ENCODE measurements around the gene ZNF316. TPM values are rescaled to one million over a fixed set of nuclear protein-coding genes. Genes with fewer than 3 reads are reported as not detected.
"Not testable (repeated sequence)": the region's sequence is repeated elsewhere in the genome, so short reads cannot be mapped to it uniquely, and the experiment has no call there.

Gene ZNF316
- polyA plus RNA-seq, 6 donors from 2014 or later: 0.97 to 5.7 (median 1.8) TPM

DNA sequence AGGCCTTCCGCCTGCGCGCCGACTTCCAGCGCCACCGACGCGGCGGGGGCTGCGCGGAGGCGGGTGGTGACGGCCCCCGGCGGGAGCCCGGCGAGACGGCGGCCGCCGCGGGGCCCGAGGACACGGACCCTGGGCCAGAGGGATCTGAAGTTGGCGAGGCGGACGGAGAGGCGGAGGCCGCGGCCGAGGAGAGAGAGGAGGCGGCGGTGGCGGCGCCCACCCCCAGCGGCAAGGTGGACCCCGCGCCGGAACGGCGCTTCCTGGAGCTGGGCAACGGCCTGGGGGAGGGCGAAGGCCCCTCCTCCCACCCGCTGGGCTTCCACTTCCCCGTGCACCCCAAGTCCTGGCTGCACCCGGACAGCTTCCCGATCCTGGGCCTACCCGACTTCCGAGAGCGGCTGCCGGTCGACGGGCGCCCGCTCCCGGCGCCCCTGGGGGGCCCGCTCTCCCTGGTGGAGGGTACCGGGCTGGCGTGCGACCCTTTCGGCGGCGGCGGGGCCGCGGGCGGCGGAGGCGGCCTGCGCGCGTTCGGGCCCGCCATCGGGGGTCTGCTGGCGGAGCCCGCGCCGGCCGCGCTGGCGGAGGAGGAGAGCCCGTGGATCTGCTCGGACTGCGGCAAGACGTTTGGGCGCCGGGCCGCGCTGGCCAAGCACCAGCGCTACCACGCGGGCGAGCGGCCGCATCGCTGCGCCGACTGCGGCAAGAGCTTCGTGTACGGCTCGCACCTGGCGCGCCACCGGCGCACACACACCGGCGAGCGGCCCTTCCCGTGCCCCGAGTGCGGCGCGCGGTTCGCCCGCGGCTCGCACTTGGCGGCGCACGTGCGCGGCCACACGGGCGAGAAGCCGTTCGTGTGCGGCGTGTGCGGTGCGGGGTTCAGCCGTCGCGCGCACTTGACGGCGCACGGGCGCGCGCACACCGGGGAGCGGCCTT is 16.2 kb downstream of the ZNF316 start:
- DNase-seq (no peak), ATAC-seq (ENCODE audit: low read depth in 2 of 2) (no peak)
- H3K9me3 Mint-ChIP-seq: peaks cover 0 to 12% (median 2%) of the 10 kb centered on the region in 7 donors
- H3K4me3 Mint-ChIP-seq: no peak overlapping the region
- H3K27me3 Mint-ChIP-seq: no peaks in the 10 kb centered on the region
- no peaks in the 10 kb centered on the region for H3K4me1 Mint-ChIP-seq
- H3K27ac Mint-ChIP-seq: no peak overlapping the region
- H3K36me3 Mint-ChIP-seq: peaks cover 0 to 8% of the 10 kb centered on the region in 2 donors

DNA sequence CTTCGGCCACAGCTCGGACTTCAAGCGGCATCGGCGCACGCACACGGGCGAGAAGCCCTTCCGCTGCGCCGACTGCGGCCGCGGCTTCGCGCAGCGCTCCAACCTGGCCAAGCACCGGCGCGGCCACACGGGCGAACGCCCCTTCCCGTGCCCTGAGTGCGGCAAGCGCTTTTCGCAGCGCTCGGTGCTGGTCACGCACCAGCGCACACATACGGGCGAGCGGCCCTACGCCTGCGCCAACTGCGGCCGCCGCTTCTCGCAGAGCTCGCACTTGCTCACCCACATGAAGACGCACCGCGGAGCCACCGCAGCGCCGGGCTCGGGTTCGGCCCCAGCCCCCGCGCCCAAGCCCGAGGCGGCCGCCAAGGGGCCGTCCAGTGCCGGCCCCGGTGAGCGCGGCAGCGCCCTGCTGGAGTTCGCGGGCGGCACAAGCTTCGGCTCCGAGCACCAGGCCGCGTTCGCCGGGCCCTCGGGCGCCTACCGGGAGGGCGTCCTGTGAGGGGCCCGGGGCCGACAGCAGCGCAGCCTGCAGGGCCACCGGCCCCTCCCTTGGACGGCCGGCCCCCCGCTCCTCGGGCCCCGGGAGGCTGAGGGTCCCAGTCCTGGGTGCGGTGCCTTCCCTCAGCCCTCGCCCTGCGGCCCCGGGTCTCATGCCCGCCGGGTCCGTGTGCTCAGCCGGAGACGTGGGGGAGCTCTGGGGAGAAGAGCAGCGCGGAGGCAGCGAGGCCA is 17.2 kb downstream of the ZNF316 start:
- peak overlapping the region in 1 of 6 donors; percentile 47 for H3K27ac Mint-ChIP-seq
- peaks cover 0 to 8% of the 10 kb centered on the region in 2 donors for H3K36me3 Mint-ChIP-seq
- no peaks in the 10 kb centered on the region for H3K27me3 Mint-ChIP-seq
- peaks cover 0 to 5% (median 0%) of the 10 kb centered on the region in 3 donors for H3K4me1 Mint-ChIP-seq
- H3K9me3 Mint-ChIP-seq: peaks cover 0 to 12% (median 2%) of the 10 kb centered on the region in 7 donors
- no peak for DNase-seq
- H3K4me3 Mint-ChIP-seq: no peak overlapping the region
- ATAC-seq (ENCODE audit: low read depth in 2 of 2): no peak

DNA sequence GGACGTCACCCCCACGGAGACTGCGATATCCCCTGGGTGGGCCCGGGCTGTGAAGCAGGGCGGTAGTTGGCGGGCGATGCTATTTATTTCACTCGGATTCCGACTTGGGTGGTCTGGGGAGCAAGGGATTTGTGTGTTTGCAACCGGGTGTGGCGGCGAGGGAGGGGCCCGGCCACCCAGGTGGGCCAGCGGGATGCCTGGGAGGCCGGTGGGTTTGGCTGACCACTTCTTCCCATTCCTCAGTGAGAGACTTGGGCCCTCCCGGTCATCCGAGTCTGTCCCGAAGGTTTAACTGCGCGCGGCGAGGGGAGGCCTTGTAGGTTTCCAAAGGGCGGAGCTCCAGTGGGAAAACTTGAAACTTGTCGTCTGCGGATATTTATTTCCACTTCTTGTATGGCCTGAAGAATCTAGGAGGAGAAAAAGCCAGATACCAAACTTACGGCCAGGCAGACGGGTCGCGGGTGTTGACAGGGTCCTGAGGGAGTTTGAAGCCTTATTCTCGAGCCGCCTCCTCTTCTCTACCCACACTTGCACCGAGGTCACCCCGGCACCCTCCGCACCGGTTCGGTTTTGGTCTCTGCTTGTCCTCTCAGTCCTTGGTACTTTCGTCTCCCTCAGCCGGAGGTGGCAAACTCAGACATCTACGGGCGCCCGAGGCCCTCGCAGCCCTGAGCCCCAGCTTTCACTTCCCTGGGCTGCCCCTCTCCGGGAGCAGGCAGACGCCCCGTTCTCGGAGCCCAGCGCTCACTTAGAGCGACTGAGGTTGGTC is 17.9 kb downstream of the ZNF316 start:
- Mint-ChIP-seq H3K4me1 (peaks cover 0 to 5% (median 0%) of the 10 kb centered on the region in 3 donors), H3K9me3 (peaks cover 0 to 12% (median 2%) of the 10 kb centered on the region in 7 donors), H3K27me3 (no peaks in the 10 kb centered on the region), H3K4me3 (peak overlapping the region in 1 of 8 donors; percentile 5), H3K27ac (peak overlapping the region in 2 of 6 donors; percentile 47 to 96), H3K36me3 (peaks cover 0 to 8% of the 10 kb centered on the region in 2 donors)
- ATAC-seq (ENCODE audit: low read depth in 2 of 2): no peak
- DNase-seq: no peak

DNA sequence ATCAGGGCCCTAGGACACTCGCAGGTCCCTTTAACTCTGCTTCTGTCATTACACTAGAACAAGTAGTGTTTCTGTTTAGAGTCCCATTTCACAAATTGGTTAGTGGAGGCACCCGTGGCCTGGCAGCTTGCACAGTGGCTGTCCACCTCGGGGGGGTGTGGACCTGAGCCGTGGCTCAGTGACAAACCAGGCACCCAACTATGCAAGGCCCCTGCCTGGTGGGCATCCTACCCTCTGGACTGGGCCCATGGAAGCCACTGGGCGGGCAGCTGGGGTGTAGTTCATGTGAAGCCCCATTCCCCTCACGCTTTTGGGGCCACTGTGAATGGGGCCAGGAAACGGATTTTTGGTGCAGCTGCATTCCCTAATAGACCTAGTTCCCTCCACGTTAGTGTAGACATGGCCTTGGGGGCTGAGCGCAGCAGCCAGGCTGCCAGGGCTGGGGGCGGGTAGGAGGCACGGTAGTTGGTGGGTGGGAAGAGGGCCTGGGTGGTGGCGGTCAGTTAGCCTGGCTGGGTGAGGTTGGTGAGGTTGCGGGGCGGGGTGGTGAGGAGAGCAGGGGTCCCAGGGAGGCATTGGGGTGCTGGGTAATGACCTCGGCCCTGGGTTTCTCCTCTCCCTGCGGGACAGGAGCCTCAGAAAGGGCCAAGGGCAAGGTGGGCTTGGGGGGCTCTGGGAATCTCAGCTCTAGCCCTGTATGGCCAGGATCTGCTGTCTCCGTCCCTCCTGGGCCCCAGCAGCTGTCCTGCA is 18.7 kb downstream of the ZNF316 start:
- Mint-ChIP-seq H3K36me3 (peaks cover 0 to 4% of the 10 kb centered on the region in 2 donors), H3K4me3 (no peak overlapping the region), H3K27me3 (no peaks in the 10 kb centered on the region), H3K9me3 (peaks cover 0 to 9% (median under 1%) of the 10 kb centered on the region in 7 donors), H3K27ac (no peak overlapping the region), H3K4me1 (peaks cover 0 to 5% (median 0%) of the 10 kb centered on the region in 3 donors)
- ATAC-seq (ENCODE audit: low read depth in 2 of 2) (no peak), DNase-seq (no peak)

DNA sequence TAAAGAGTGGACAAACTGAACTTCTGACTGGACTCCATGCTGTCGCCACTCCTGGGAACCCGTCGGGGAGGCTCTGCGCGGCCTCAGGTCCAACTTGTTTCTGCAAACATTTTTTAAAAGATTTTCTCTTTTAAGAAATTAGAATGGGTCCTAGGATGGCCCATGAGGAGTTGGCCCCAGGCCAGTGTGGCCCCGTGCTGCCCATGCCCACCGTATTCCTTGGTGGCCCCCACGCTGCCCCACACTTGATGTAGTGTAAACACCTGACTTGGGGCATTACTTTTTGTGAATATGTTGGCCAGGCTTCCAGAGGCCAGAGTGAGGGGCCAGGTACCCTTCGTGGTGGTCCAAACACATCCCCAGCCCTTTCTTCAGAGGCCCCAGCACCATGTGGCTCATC is 19.3 kb downstream of the ZNF316 start:
- no peak overlapping the region for H3K27ac Mint-ChIP-seq

DNA sequence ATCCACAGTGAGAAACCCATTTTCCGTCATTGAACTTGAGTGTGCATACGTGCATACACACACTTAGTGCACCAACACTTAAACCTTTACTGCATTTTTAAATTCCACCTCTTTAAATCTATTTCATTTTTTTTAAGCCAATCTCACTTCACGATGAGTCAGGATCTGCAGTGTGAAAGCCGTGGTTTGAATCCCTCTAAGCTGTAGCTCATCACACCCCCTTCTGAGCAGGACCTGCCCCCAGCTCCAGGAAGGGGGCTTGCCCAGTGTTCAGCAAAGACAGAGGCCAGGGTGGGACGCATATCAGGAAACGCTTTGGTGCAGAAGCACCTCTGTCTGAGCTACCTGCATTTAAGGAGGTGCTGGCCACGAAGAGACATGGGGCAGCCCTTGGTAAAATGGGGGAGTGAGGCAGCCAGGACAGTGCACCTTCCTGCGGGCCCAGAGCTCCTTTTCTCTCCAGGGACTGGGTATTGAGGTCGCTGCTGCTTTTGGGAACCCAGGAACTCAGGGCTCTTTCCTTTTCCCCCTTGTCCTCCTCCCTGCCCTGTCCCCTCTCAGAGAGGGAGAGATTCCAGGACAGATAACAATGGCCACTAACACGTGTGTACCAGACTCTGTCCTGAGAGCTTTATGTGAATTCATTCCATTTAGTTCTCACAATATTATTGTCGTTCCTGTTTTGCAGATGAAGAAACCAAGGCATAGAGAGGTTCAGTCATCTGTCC is 21.7 kb downstream of the ZNF316 start:
- Mint-ChIP-seq H3K4me1 (peaks cover 0 to 6% (median 5%) of the 10 kb centered on the region in 3 donors), H3K4me3 (no peak overlapping the region), H3K36me3 (no peaks in the 10 kb centered on the region), H3K27me3 (peaks cover 0 to 13% (median 5%) of the 10 kb centered on the region in 3 donors), H3K9me3 (peaks cover 0 to 6% (median 0%) of the 10 kb centered on the region in 7 donors), H3K27ac (no peak overlapping the region)
- no peak for ATAC-seq (ENCODE audit: low read depth in 2 of 2)
- DNase-seq: no peak

More for the DNA sequence above, 19.3 kb downstream of the ZNF316 start:
- H3K36me3 Mint-ChIP-seq: no peaks in the 10 kb centered on the region
- H3K4me3 Mint-ChIP-seq: no peak overlapping the region
- no peak for DNase-seq
- no peak for ATAC-seq (ENCODE audit: low read depth in 2 of 2)
- peaks cover 0 to 6% (median 0%) of the 10 kb centered on the region in 7 donors for H3K9me3 Mint-ChIP-seq
- H3K27me3 Mint-ChIP-seq: peaks cover 0 to 5% (median 3%) of the 10 kb centered on the region in 3 donors
- H3K4me1 Mint-ChIP-seq: peaks cover 0 to 5% (median 0%) of the 10 kb centered on the region in 3 donors

DNA sequence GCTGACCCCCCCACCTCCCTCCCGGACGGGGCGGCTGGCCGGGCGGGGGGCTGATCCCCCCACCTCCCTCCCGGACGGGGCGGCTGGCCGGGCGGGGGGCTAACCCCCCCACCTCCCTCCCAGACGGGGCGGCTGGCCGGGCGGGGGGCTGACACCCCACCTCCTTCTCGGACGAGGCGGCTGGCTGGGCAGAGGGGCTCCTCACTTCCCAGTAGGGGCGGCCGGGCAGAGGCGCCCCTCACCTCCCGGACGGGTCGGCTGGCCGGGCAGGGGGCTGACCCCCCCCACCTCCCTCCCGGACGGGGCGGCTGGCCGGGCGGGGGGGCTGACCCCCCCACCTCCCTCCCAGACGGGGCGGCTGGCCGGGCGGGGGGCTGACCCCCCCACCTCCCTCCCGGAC is 33.7 kb downstream of the ZNF316 start:
- peaks cover 34 to 39% of the 10 kb centered on the region in 2 donors for H3K36me3 Mint-ChIP-seq
- not testable (repeated sequence) for H3K4me3 Mint-ChIP-seq; DNase-seq; ATAC-seq (ENCODE audit: low read depth in 2 of 2); H3K4me1 Mint-ChIP-seq; H3K27ac Mint-ChIP-seq
- peaks cover 5 to 67% (median 52%) of the 10 kb centered on the region in 7 donors for H3K9me3 Mint-ChIP-seq
- H3K27me3 Mint-ChIP-seq: peaks cover 7 to 12% (median 8%) of the 10 kb centered on the region in 3 donors

DNA sequence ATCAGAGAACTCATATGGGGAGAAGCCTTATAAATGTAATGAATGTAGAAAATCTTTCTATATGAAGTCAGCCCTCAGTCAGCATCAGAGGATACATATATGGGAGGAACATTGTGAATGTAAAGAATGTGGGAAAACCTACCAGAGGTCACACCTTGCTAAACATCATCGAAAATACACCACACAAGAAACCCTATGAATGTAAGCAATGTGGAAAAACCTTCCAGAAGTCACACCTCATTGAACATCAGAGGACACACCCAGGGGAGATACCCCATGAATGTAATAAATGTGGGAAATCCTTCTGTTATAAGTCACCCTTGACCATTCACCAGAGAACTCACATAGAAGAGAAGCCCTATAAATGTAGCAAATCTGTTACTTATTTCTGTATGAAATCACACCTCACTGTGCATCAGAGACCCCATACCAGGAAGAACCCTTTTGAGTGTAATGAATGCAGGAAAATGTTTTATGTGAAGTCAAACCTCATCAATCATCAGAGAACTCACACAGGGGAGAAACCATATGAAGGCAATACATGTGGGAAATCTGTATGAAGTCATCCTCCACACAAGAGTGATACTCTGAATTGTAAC is 38.8 kb downstream of the ZNF316 start:
- peaks cover 36 to 40% of the 10 kb centered on the region in 2 donors for H3K36me3 Mint-ChIP-seq
- no peak for ATAC-seq (ENCODE audit: low read depth in 2 of 2)
- no peak for DNase-seq
- no peak overlapping the region for H3K27ac Mint-ChIP-seq
- no peaks in the 10 kb centered on the region for H3K4me1 Mint-ChIP-seq
- peaks cover 15 to 86% (median 78%) of the 10 kb centered on the region in 7 donors for H3K9me3 Mint-ChIP-seq
- no peaks in the 10 kb centered on the region for H3K27me3 Mint-ChIP-seq
- no peak overlapping the region for H3K4me3 Mint-ChIP-seq

DNA sequence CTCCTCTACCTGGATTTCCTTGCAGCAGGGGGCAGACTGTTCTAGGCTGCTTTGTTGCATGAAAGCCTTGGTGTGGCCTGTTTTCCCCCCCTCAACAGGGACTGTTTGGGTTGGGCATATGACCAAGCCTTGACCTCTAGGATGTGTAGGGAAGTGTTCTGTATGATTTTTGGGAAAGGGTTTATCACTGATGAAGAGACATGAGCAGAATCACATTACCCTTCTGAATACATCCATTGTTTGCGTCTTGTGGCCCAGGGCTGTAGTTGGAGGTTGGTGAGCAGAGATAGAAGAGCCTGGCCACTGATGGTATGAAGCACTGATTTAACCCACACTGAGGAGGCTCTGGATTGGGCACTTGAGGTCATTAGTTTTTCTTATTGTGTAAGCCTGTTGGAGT is 43.0 kb downstream of the ZNF316 start:
- H3K27ac Mint-ChIP-seq: no peak overlapping the region
- H3K27me3 Mint-ChIP-seq: no peaks in the 10 kb centered on the region
- DNase-seq (no peak), ATAC-seq (ENCODE audit: low read depth in 2 of 2) (no peak)
- H3K9me3 Mint-ChIP-seq: peaks cover 10 to 96% (median 85%) of the 10 kb centered on the region in 7 donors
- H3K36me3 Mint-ChIP-seq: peaks cover 20 to 24% of the 10 kb centered on the region in 2 donors
- H3K4me3 Mint-ChIP-seq: no peak overlapping the region
- no peaks in the 10 kb centered on the region for H3K4me1 Mint-ChIP-seq

DNA sequence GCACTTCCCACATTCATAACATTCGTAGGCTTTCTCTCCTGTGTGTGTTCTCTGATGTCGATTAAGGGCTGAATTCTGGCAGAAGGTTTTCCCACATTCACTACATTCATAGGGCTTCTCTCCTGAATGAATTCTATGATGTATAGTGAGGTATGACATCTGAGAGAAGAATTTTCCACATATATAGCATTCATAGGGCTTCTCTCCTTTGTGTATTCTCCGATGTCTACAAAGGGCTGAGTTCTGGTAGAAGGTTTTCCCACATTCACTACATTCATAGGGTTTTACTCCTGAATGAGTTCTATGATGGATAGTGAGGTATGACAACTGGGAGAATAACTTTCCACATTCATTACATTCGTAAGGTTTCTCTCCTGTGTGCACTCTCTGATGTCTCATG is 54.0 kb downstream of the ZNF316 start:
- H3K27me3 Mint-ChIP-seq: no peaks in the 10 kb centered on the region
- no peak for ATAC-seq (ENCODE audit: low read depth in 2 of 2)
- no peak overlapping the region for H3K27ac Mint-ChIP-seq
- peaks cover 26 to 63% of the 10 kb centered on the region in 2 donors for H3K36me3 Mint-ChIP-seq
- peak overlapping the region in 1 of 8 donors; percentile 10 for H3K4me3 Mint-ChIP-seq
- H3K9me3 Mint-ChIP-seq: peaks cover 10 to 72% (median 38%) of the 10 kb centered on the region in 7 donors
- peaks cover 0 to 6% (median 0%) of the 10 kb centered on the region in 3 donors for H3K4me1 Mint-ChIP-seq
- no peak for DNase-seq

DNA sequence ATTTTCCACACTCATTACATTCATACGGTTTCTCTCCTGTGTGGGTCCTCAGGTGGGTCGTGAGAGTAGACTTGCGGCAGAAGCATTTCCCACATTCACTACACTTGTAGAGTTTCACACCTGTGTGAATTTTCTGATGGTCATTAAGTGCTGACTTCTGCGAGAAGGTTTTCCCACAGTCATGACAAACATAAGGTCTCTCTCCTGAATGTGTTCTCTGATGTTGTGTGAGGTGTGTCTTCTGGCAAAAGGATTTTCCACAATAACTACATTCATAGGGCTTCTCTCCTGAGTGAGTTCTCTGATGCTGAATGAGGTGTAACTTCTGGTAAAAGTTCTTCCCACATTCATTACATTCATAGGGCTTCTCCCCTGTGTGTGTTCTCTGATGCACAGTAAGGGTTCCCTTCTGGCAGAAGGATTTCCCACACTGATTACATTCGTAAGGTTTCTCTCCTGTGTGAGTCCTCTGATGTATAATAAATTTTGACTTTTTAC is 54.5 kb downstream of the ZNF316 start:
- Mint-ChIP-seq H3K4me3 (no peak overlapping the region), H3K27me3 (no peaks in the 10 kb centered on the region), H3K27ac (peak overlapping the region in 1 of 6 donors; percentile 44), H3K4me1 (peaks cover 0 to 6% (median 0%) of the 10 kb centered on the region in 3 donors), H3K36me3 (peaks cover 21 to 57% of the 10 kb centered on the region in 2 donors), H3K9me3 (peaks cover 6 to 66% (median 32%) of the 10 kb centered on the region in 7 donors)
- no peak for DNase-seq
- ATAC-seq (ENCODE audit: low read depth in 2 of 2): no peak

Measured in naive B cell (primary cell).